ENCODE data around the gene SIRT2.
"Not testable (repeated sequence)": the region's sequence is repeated elsewhere in the genome, so short reads cannot be mapped to it uniquely, and the experiment has no call there.

Gene SIRT2

GRCh38 chr19:38840583-38840968 is 58.8 kb downstream of the SIRT2 start:
- peaks cover 75% of the 10 kb centered on the region for H3K4me1 Mint-ChIP-seq (ENCODE audit: low read depth)
- peak overlapping the region; percentile 81 for H3K4me3 Mint-ChIP-seq
- H3K27ac Mint-ChIP-seq = peak overlapping the region; percentile 96
- H3K36me3 Mint-ChIP-seq (ENCODE audit: low read depth) = peaks cover 96% of the 10 kb centered on the region
- H3K9me3 Mint-ChIP-seq = no peaks in the 10 kb centered on the region
- no peaks in the 10 kb centered on the region for H3K27me3 Mint-ChIP-seq

GRCh38 chr19:38839816-38840582 is 59.4 kb downstream of the SIRT2 start:
- no peaks in the 10 kb centered on the region for H3K9me3 Mint-ChIP-seq
- peaks cover 94% of the 10 kb centered on the region for H3K36me3 Mint-ChIP-seq (ENCODE audit: low read depth)
- H3K27ac Mint-ChIP-seq = peak overlapping the region; percentile 96
- peak overlapping the region; percentile 32 for H3K4me3 Mint-ChIP-seq
- H3K4me1 Mint-ChIP-seq (ENCODE audit: low read depth) = peaks cover 69% of the 10 kb centered on the region
- H3K27me3 Mint-ChIP-seq = no peaks in the 10 kb centered on the region

DNA sequence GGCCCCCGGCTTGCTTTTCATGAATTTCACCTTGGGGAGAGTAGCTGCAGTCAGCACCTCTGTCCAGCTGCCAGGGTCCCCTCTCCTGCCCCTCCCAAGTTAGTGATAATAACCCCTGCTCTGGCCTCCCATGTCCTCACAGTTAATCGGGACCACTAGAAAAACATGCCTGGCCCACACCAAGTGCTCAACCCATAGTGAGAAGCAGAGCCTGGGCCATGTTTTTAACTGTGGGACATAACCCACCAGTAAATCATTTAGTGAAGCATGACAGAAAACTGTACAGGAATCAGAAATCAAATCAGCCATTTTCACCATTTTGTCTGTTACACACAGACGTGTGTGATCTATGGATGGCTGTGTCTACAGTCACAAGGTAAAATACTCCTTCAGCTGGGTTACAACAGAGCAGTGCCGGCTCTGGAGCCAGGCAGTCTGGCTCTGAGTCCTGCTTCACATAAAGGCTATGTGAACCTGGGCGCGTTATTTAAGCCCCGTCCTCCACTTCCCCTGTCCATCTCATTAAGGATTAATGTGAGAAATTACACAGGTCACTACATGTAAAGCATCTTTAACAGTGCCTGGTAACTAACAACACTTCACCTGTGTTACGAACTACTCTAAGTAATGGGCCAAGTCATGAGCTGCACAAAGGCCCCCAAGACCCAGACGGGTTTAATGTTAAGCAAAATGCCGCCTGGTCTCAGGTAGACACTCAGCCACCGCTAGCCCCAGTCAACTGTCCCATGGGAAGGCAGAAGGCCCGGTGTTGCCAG is 60.2 kb downstream of the SIRT2 start:
- no peaks in the 10 kb centered on the region for H3K9me3 Mint-ChIP-seq
- no peaks in the 10 kb centered on the region for H3K27me3 Mint-ChIP-seq

GRCh38 chr19:38838208-38838985 is 61.0 kb downstream of the SIRT2 start:
- Mint-ChIP-seq H3K9me3 (no peaks in the 10 kb centered on the region), H3K27me3 (no peaks in the 10 kb centered on the region), H3K36me3 (ENCODE audit: low read depth) (peaks cover 82% of the 10 kb centered on the region), H3K4me3 (peak overlapping the region; percentile 48), H3K4me1 (ENCODE audit: low read depth) (peaks cover 53% of the 10 kb centered on the region), H3K27ac (peak overlapping the region; percentile 84)

More for the DNA sequence above, 60.2 kb downstream of the SIRT2 start:
- Mint-ChIP-seq H3K4me1 (ENCODE audit: low read depth) (peaks cover 61% of the 10 kb centered on the region), H3K36me3 (ENCODE audit: low read depth) (peaks cover 86% of the 10 kb centered on the region), H3K27ac (peak overlapping the region; percentile 84), H3K4me3 (peak overlapping the region; percentile 48)

DNA sequence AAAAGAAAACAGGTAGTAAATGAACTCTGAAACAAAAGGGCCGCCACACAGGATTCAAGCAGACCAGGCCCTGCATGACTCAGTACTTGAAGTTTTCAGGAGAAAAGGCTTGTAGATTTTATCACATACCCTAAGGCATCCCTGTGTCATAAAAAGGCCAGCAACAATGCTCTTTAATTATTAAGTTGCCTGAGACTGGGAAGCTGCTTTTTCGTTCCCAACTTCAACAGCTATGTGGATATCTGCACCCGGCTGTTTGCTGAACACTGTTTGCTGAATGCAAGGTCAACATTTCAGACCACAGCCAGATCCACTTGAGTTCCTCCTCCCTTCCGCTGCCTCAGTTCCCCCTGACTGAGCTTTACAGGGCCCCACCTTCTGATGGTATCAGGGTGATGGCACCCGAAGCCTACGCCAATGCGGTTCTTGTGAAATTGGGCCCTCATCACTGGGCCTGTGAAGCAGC is 61.7 kb downstream of the SIRT2 start:
- Mint-ChIP-seq H3K4me1 (ENCODE audit: low read depth) (peaks cover 46% of the 10 kb centered on the region), H3K9me3 (no peaks in the 10 kb centered on the region), H3K36me3 (ENCODE audit: low read depth) (peaks cover 75% of the 10 kb centered on the region), H3K27me3 (no peaks in the 10 kb centered on the region), H3K4me3 (no peak overlapping the region), H3K27ac (peak overlapping the region; percentile 84)

DNA sequence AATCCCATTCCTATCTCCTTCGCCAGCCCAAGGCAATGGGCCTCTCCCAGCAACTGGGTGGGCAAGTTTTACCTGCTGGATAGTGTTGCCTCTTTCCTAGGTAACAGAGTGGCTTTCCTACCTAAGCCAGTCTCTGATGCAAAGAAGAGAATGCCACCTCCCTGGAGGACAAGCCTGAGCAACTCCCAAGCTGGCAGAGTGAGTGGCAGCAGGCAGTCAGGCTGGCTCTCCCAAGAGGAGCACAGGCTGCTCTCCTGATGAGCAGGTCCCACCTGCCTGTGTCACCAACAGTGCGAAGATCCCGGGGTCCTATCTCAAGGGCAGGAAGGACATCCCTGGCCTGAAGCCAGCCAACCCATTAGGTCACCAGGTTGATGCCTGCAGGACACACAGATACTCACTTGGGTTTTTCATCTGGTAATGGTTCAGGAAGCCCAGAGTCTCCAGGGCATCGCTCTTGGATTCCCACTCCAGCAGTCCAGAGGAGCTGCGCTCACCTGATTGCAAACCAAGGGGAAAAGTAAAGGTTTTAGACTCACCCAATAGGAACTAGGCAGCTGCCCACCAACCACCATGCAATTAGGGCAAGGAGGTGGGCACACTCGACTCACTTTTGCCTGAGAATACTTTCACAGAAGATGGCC is 62.3 kb downstream of the SIRT2 start:
- peaks cover 69% of the 10 kb centered on the region for H3K36me3 Mint-ChIP-seq (ENCODE audit: low read depth)
- no peaks in the 10 kb centered on the region for H3K27me3 Mint-ChIP-seq
- H3K9me3 Mint-ChIP-seq = no peaks in the 10 kb centered on the region
- peak overlapping the region; percentile 84 for H3K27ac Mint-ChIP-seq
- no peak overlapping the region for H3K4me3 Mint-ChIP-seq
- H3K4me1 Mint-ChIP-seq (ENCODE audit: low read depth) = peaks cover 45% of the 10 kb centered on the region

GRCh38 chr19:38836159-38836982 is 63.0 kb downstream of the SIRT2 start:
- no peaks in the 10 kb centered on the region for H3K9me3 Mint-ChIP-seq
- H3K4me1 Mint-ChIP-seq (ENCODE audit: low read depth) = peaks cover 42% of the 10 kb centered on the region
- H3K36me3 Mint-ChIP-seq (ENCODE audit: low read depth) = peaks cover 62% of the 10 kb centered on the region
- no peaks in the 10 kb centered on the region for H3K27me3 Mint-ChIP-seq
- H3K27ac Mint-ChIP-seq = peak overlapping the region; percentile 49
- no peak overlapping the region for H3K4me3 Mint-ChIP-seq

DNA sequence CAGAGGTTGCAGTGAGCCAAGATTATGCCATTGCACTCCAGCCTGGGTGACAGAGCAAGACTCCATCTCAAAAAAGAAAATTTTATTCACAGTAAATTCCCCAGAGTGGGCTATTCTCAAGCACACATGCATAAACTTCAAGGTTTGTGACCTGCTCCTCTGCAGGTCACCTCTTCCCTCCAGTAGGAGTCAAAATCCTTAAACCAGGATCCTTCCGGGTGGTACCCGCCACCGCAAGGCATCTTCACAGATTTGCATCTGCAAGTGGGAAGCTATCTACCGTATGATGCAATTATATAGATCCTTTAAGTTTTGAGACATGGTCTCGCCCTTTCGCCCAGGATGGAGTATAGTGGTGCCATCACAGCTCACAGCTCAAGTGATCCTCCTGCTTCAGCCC is 64.8 kb downstream of the SIRT2 start:
- Mint-ChIP-seq H3K4me3 (no peak overlapping the region), H3K27ac (no peak overlapping the region), H3K4me1 (ENCODE audit: low read depth) (peaks cover 39% of the 10 kb centered on the region), H3K27me3 (no peaks in the 10 kb centered on the region), H3K36me3 (ENCODE audit: low read depth) (peaks cover 57% of the 10 kb centered on the region), H3K9me3 (no peaks in the 10 kb centered on the region)

GRCh38 chr19:38834104-38834490 is 65.3 kb downstream of the SIRT2 start:
- Mint-ChIP-seq H3K36me3 (ENCODE audit: low read depth) (peaks cover 52% of the 10 kb centered on the region), H3K4me3 (no peak overlapping the region), H3K27me3 (no peaks in the 10 kb centered on the region), H3K27ac (no peak overlapping the region), H3K4me1 (ENCODE audit: low read depth) (peaks cover 34% of the 10 kb centered on the region), H3K9me3 (no peaks in the 10 kb centered on the region)

GRCh38 chr19:38833092-38833425 is 66.4 kb downstream of the SIRT2 start:
- no peak overlapping the region for H3K4me3 Mint-ChIP-seq
- peaks cover 30% of the 10 kb centered on the region for H3K4me1 Mint-ChIP-seq (ENCODE audit: low read depth)

DNA sequence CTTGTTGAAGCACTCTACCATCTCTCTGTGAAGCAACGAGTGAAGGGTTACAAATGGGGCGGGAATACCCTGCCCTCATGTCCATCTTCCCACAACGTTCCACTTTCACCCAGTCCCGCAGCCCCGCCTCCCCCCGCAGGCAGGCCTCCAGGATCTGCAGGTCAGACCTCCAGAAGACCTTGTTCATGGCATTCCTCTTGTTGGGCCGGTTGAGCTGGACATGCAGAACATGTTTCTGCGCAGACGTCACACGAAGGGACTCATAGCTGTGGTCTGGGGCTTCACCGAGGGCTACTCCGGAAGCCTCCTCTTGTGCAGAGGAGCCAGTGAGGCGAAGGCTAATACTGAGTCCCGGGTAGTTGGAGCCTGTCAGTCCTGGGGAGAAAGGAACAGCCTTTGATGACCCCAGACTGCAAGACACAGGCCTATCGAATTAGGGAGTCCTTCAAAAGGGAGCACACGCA is 68.2 kb downstream of the SIRT2 start:
- Mint-ChIP-seq H3K4me3 (peak overlapping the region; percentile 89), H3K27me3 (no peaks in the 10 kb centered on the region), H3K9me3 (no peaks in the 10 kb centered on the region), H3K27ac (peak overlapping the region; percentile 91), H3K36me3 (ENCODE audit: low read depth) (peaks cover 37% of the 10 kb centered on the region), H3K4me1 (ENCODE audit: low read depth) (peaks cover 27% of the 10 kb centered on the region)

More at GRCh38 chr19:38833092-38833425, 66.4 kb downstream of the SIRT2 start:
- H3K9me3 Mint-ChIP-seq = no peaks in the 10 kb centered on the region
- H3K27me3 Mint-ChIP-seq = no peaks in the 10 kb centered on the region
- peaks cover 46% of the 10 kb centered on the region for H3K36me3 Mint-ChIP-seq (ENCODE audit: low read depth)
- H3K27ac Mint-ChIP-seq = no peak overlapping the region

DNA sequence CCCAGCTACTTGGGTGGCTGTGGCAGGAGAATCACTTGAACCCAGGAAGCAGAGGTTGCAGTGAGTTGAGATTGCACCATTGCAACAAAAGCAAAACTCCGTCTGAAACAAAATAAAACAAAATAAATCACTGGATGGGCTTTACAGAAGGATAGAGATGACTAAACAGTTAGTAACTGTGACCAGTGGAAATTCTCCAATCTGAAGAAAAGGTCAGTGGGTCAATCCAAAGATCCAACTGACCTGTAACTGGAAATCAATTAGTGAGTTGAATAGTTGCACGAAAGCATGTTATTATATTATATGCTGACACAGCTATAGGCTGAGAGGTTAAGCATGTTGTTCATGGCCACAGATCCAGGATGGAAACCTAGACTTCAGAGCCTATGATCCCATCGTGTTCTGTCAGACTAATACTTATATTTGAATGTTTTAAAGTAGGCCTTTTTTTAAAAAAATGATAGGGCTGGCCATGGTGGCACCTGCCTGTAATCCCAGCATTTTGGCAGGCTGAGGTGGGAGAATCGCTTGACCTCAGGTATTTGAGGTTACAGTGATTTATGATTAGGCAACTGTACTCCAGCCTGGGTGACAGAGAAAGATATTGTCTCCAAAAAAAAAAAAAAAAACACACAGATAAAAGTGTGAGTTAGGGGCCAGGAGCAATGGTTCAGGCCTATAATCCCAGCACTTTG is 69.2 kb downstream of the SIRT2 start:
- Mint-ChIP-seq H3K36me3 (ENCODE audit: low read depth) (peaks cover 28% of the 10 kb centered on the region), H3K4me1 (ENCODE audit: low read depth) (peaks cover 27% of the 10 kb centered on the region), H3K4me3 (peak overlapping the region; percentile 89), H3K9me3 (no peaks in the 10 kb centered on the region), H3K27me3 (no peaks in the 10 kb centered on the region), H3K27ac (no peak overlapping the region)

GRCh38 chr19:38829203-38829602 is 70.2 kb downstream of the SIRT2 start:
- not testable (repeated sequence) for H3K27me3 Mint-ChIP-seq, H3K4me3 Mint-ChIP-seq, H3K9me3 Mint-ChIP-seq, H3K27ac Mint-ChIP-seq
- H3K4me1 Mint-ChIP-seq (ENCODE audit: low read depth) = peaks cover 27% of the 10 kb centered on the region
- peaks cover 28% of the 10 kb centered on the region for H3K36me3 Mint-ChIP-seq (ENCODE audit: low read depth)
